ENCODE measurements around the gene UGT1A1. TPM values are rescaled to one million over a fixed set of nuclear protein-coding genes. Genes with fewer than 3 reads are reported as not detected.

The UGT1A1 gene
- total and polyA plus RNA-seq, 12 donors: not detected

- intact Hi-C loops (cut with DNase I): no loop called here
- no peak for TF ChIP-seq CTCF (IDR thresholded peaks at IDR 0.05)
- H3K36me3 ChIP-seq: no peaks in the 10 kb centered on the region
- peaks cover 0 to 5% (median 0%) of the 10 kb centered on the region in 11 donors for H3K9me3 ChIP-seq
- H3K4me3 ChIP-seq: no peak overlapping the region
- H3K27ac ChIP-seq: no peak overlapping the region
- ATAC-seq: no peak
- H3K4me1 ChIP-seq: no peaks in the 10 kb centered on the region
- peaks cover 0 to 7% (median 0%) of the 10 kb centered on the region in 7 donors for H3K27me3 ChIP-seq
- no peak for DNase-seq
- WGBS, 2 donors: 76 to 79% methylated on average over 14 of the region's 14 CpGs
These were observed 38.4 kb downstream of the UGT1A1 start for GRCh38 chr2:233798335-233799086.

- intact Hi-C loops (cut with DNase I): no loop called here
- Histone ChIP-seq H3K9me3 (peaks cover 0 to 5% (median 0%) of the 10 kb centered on the region in 11 donors), H3K4me3 (no peak overlapping the region), H3K4me1 (no peaks in the 10 kb centered on the region), H3K27me3 (peaks cover 0 to 6% (median 4%) of the 10 kb centered on the region in 7 donors), H3K27ac (no peak overlapping the region), H3K36me3 (no peaks in the 10 kb centered on the region)
- TF ChIP-seq CTCF (IDR thresholded peaks at IDR 0.05): no peak
- WGBS, 2 donors: 58% methylated on average over 7 of the region's 7 CpGs
- no peak for ATAC-seq
- DNase-seq: no peak
These were observed 39.1 kb downstream of the UGT1A1 start for GRCh38 chr2:233799087-233799665.

- 48 to 53% methylated on average over 5 of the region's 5 CpGs for WGBS, 2 donors
- Histone ChIP-seq H3K27ac (no peak overlapping the region), H3K4me3 (no peak overlapping the region), H3K36me3 (no peaks in the 10 kb centered on the region), H3K9me3 (peaks cover 0 to 5% (median 0%) of the 10 kb centered on the region in 11 donors), H3K4me1 (no peaks in the 10 kb centered on the region), H3K27me3 (peaks cover 0 to 5% (median 3%) of the 10 kb centered on the region in 7 donors)
- DNase-seq (no peak), ATAC-seq (no peak)
- no peak for TF ChIP-seq CTCF (IDR thresholded peaks at IDR 0.05)
- intact Hi-C loops (cut with DNase I): no loop called here
These were observed 39.6 kb downstream of the UGT1A1 start for GRCh38 chr2:233799716-233800115.

GRCh38 chr2:233800208-233800607 lies 40.1 kb downstream of the UGT1A1 start:
- no peak for DNase-seq
- Histone ChIP-seq H3K4me3 (no peak overlapping the region), H3K4me1 (no peaks in the 10 kb centered on the region), H3K27ac (no peak overlapping the region), H3K36me3 (no peaks in the 10 kb centered on the region), H3K27me3 (peaks cover 0 to 5% (median 3%) of the 10 kb centered on the region in 7 donors), H3K9me3 (peaks cover 0 to 5% (median 0%) of the 10 kb centered on the region in 11 donors)
- no peak for ATAC-seq
- intact Hi-C loops (cut with DNase I): no loop called here
- 78 to 81% methylated on average over 7 of the region's 7 CpGs for WGBS, 2 donors
- TF ChIP-seq CTCF (IDR thresholded peaks at IDR 0.05): no peak

Data from heart right ventricle (tissue), 16 donors.